Measurements from ENCODE around the gene ISCA2. TPM values are rescaled to one million over a fixed set of nuclear protein-coding genes. Genes with fewer than 3 reads are reported as not detected.

Gene ISCA2
- total RNA-seq, 1 donor: 8.7 TPM

- Histone ChIP-seq H3K4me1 (ENCODE audit: insufficient read depth, low read length) (peaks cover 16% of the 10 kb centered on the region), H3K4me2 (ENCODE audit: insufficient read depth, low read length) (no peak overlapping the region), H3K36me3 (ENCODE audit: insufficient read depth, low read length) (peaks cover 85% of the 10 kb centered on the region), H3K27me3 (ENCODE audit: insufficient read depth, low read length) (no peaks in the 10 kb centered on the region), H4K20me1 (ENCODE audit: insufficient read depth, low read length) (peaks cover 5% of the 10 kb centered on the region), H3K27ac (ENCODE audit: low read depth, low read length) (no peak overlapping the region), H3K9me3 (ENCODE audit: low read depth, low read length) (no peaks in the 10 kb centered on the region), H3K4me3 (ENCODE audit: insufficient read depth, low read length) (no peak overlapping the region), H2AFZ (ENCODE audit: low read length) (no peak overlapping the region), H3K79me2 (ENCODE audit: insufficient read depth, low read length) (no peaks in the 10 kb centered on the region)
- TF ChIP-seq CTCF (IDR thresholded peaks at IDR 0.05; ENCODE audit: extremely low read depth, low read depth, low read length): no peak
- DNase-seq (ENCODE audit: insufficient read length, low spot score, missing footprints): peak; percentile 34
Observed at GRCh38 chr14:74528886-74529285, 35.3 kb downstream of the ISCA2 start.

GRCh38 chr14:74531006-74531405 lies 37.4 kb downstream of the ISCA2 start:
- peaks cover 2% of the 10 kb centered on the region for H3K79me2 ChIP-seq (ENCODE audit: insufficient read depth, low read length)
- TF ChIP-seq CTCF (IDR thresholded peaks at IDR 0.05; ENCODE audit: extremely low read depth, low read depth, low read length): no peak
- H3K4me1 ChIP-seq (ENCODE audit: insufficient read depth, low read length): no peaks in the 10 kb centered on the region
- no peak overlapping the region for H3K27ac ChIP-seq (ENCODE audit: low read depth, low read length)
- no peak overlapping the region for H3K4me3 ChIP-seq (ENCODE audit: insufficient read depth, low read length)
- peaks cover 92% of the 10 kb centered on the region for H3K36me3 ChIP-seq (ENCODE audit: insufficient read depth, low read length)
- peaks cover 5% of the 10 kb centered on the region for H4K20me1 ChIP-seq (ENCODE audit: insufficient read depth, low read length)
- H3K4me2 ChIP-seq (ENCODE audit: insufficient read depth, low read length): no peak overlapping the region
- no peak overlapping the region for H2AFZ ChIP-seq (ENCODE audit: low read length)
- peak; percentile 90 for DNase-seq (ENCODE audit: insufficient read length, low spot score, missing footprints)
- H3K9me3 ChIP-seq (ENCODE audit: low read depth, low read length): no peaks in the 10 kb centered on the region
- H3K27me3 ChIP-seq (ENCODE audit: insufficient read depth, low read length): no peaks in the 10 kb centered on the region

- no peak overlapping the region for H2AFZ ChIP-seq (ENCODE audit: low read length)
- no peaks in the 10 kb centered on the region for H3K4me1 ChIP-seq (ENCODE audit: insufficient read depth, low read length)
- H3K36me3 ChIP-seq (ENCODE audit: insufficient read depth, low read length): peaks cover 92% of the 10 kb centered on the region
- peak; percentile 8 for TF ChIP-seq CTCF (IDR thresholded peaks at IDR 0.05; ENCODE audit: extremely low read depth, low read depth, low read length)
- peak overlapping the region; percentile 48 for H3K27ac ChIP-seq (ENCODE audit: low read depth, low read length)
- H3K79me2 ChIP-seq (ENCODE audit: insufficient read depth, low read length): peaks cover 2% of the 10 kb centered on the region
- H4K20me1 ChIP-seq (ENCODE audit: insufficient read depth, low read length): peaks cover 5% of the 10 kb centered on the region
- H3K27me3 ChIP-seq (ENCODE audit: insufficient read depth, low read length): no peaks in the 10 kb centered on the region
- H3K9me3 ChIP-seq (ENCODE audit: low read depth, low read length): no peaks in the 10 kb centered on the region
- peak; percentile 94 for DNase-seq (ENCODE audit: insufficient read length, low spot score, missing footprints)
- no peak overlapping the region for H3K4me2 ChIP-seq (ENCODE audit: insufficient read depth, low read length)
- no peak overlapping the region for H3K4me3 ChIP-seq (ENCODE audit: insufficient read depth, low read length)
Observed at GRCh38 chr14:74531467-74531866, 37.9 kb downstream of the ISCA2 start.

- Histone ChIP-seq H3K79me2 (ENCODE audit: insufficient read depth, low read length) (peaks cover 2% of the 10 kb centered on the region), H3K4me1 (ENCODE audit: insufficient read depth, low read length) (no peaks in the 10 kb centered on the region), H2AFZ (ENCODE audit: low read length) (no peak overlapping the region), H4K20me1 (ENCODE audit: insufficient read depth, low read length) (peaks cover 5% of the 10 kb centered on the region), H3K4me3 (ENCODE audit: insufficient read depth, low read length) (no peak overlapping the region), H3K4me2 (ENCODE audit: insufficient read depth, low read length) (no peak overlapping the region), H3K27ac (ENCODE audit: low read depth, low read length) (peak overlapping the region; percentile 48), H3K9me3 (ENCODE audit: low read depth, low read length) (no peaks in the 10 kb centered on the region), H3K27me3 (ENCODE audit: insufficient read depth, low read length) (no peaks in the 10 kb centered on the region), H3K36me3 (ENCODE audit: insufficient read depth, low read length) (peaks cover 89% of the 10 kb centered on the region)
- peak; percentile 59 for DNase-seq (ENCODE audit: insufficient read length, low spot score, missing footprints)
- TF ChIP-seq CTCF (IDR thresholded peaks at IDR 0.05; ENCODE audit: extremely low read depth, low read depth, low read length): no peak
Observed at GRCh38 chr14:74532246-74532645, 38.7 kb downstream of the ISCA2 start.

All from osteoblast (primary cell).